HepG2 (cell line): ENCODE results near the gene LRSAM1. TPM values are rescaled to one million over a fixed set of nuclear protein-coding genes. Genes with fewer than 3 reads are reported as not detected.

Source experiments
- ARHGAP35 ChIP-seq: sonication (generic); formaldehyde crosslinking; IDR thresholded peaks from 2 replicates; pipeline ENCODE4 v1.9.0; 2022; ENCODE audit warnings: mild to moderate bottlenecking, inconsistent platforms, moderate library complexity, missing genetic modification reagents, borderline replicate concordance
- CCDC6 ChIP-seq: sonication (generic); formaldehyde crosslinking; IDR thresholded peaks from 2 replicates; pipeline ENCODE4 v1.8.1; 2022; ENCODE audit warnings: mild to moderate bottlenecking, missing genetic modification reagents, moderate library complexity
- EEA1 ChIP-seq: sonication (generic); formaldehyde crosslinking; IDR thresholded peaks from 2 replicates; pipeline ENCODE4 v1.5.1; 2020; ENCODE audit warnings: mild to moderate bottlenecking, missing genetic modification reagents, borderline replicate concordance
- HMG20B ChIP-seq: conservative IDR thresholded peaks from 2 replicates; pipeline ENCODE4 v1.6.1; 2016; ENCODE audit warnings: missing genetic modification reagents, missing compliant biosample characterization
- KAT2B ChIP-seq: fragments of 150-350 bp; IDR thresholded peaks from 2 replicates; pipeline ENCODE4 v1.6.1; 2014; ENCODE audit warnings: low read depth, low read length, borderline replicate concordance
- KDM4B ChIP-seq: sonication (generic); formaldehyde crosslinking; IDR thresholded peaks from 2 replicates; pipeline ENCODE4 v1.4.0; 2020; ENCODE audit warnings: missing genetic modification reagents
- KLF16 ChIP-seq, 2 experiments: sonication (generic) in 1 of 2; formaldehyde crosslinking in 1 of 2; IDR thresholded peaks; 2 replicates each; pipeline versions ENCODE4 v1.6.1 to v1.8.0; 2016 to 2023; ENCODE audit warnings: missing genetic modification reagents in 2 of 2, missing compliant biosample characterization in 1 of 2
- MIER3 ChIP-seq: IDR thresholded peaks from 2 replicates; pipeline ENCODE4 v1.6.1; 2016; ENCODE audit warnings: missing compliant biosample characterization, borderline replicate concordance
- NFIC ChIP-seq: IDR thresholded peaks from 2 replicates; pipeline ENCODE4 v1.6.1; 2012; ENCODE audit warnings: mild to moderate bottlenecking, low read length, inconsistent platforms
- ONECUT2 ChIP-seq: sonication (generic); formaldehyde crosslinking; IDR thresholded peaks from 2 replicates; pipeline ENCODE4 v1.4.0; 2020; ENCODE audit warnings: missing genetic modification reagents
- SATB2 ChIP-seq: sonication (generic); formaldehyde crosslinking; IDR thresholded peaks from 2 replicates; pipeline ENCODE4 v1.5.0; 2020; ENCODE audit warnings: missing genetic modification reagents
- SMARCE1 ChIP-seq: fragments of 450-650 bp; IDR thresholded peaks from 2 replicates; pipeline ENCODE4 v1.6.1; 2017; ENCODE audit warnings: borderline replicate concordance
- STAT5B ChIP-seq: sonication (generic); formaldehyde crosslinking; IDR thresholded peaks from 2 replicates; pipeline ENCODE4 v1.4.0; 2020; ENCODE audit warnings: missing genetic modification reagents
- TAF1 ChIP-seq: sonication (generic); formaldehyde crosslinking; IDR thresholded peaks from 2 replicates; pipeline ENCODE4 v1.4.0; 2020; ENCODE audit warnings: missing genetic modification reagents
- TCF7 ChIP-seq: sonication (generic); IDR thresholded peaks from 2 replicates; pipeline ENCODE4 v1.6.1; 2016; ENCODE audit warnings: antibody characterized with exemption, low read depth
- ZBTB42 ChIP-seq: sonication (generic); formaldehyde crosslinking; IDR thresholded peaks from 2 replicates; pipeline ENCODE4 v1.5.0; 2020; ENCODE audit warnings: mild to moderate bottlenecking, missing genetic modification reagents
- ZNF329 ChIP-seq: sonication (generic); formaldehyde crosslinking; IDR thresholded peaks from 2 replicates; pipeline ENCODE4 v1.9.0; 2021; ENCODE audit warnings: low read depth, mild to moderate bottlenecking, missing genetic modification reagents
- ZNF441 ChIP-seq: sonication (generic); formaldehyde crosslinking; IDR thresholded peaks from 2 replicates; pipeline ENCODE4 v1.7.0; 2021; ENCODE audit warnings: missing genetic modification reagents, borderline replicate concordance
- ZNF552 ChIP-seq: sonication (generic); formaldehyde crosslinking; IDR thresholded peaks from 2 replicates; pipeline ENCODE4 v1.9.0; 2022; ENCODE audit warnings: missing genetic modification reagents, mild to moderate bottlenecking, borderline replicate concordance
- ZNF580 ChIP-seq: IDR thresholded peaks from 2 replicates; pipeline ENCODE4 v1.6.1; 2016; ENCODE audit warnings: low read depth, borderline replicate concordance
- ZNF639 ChIP-seq: conservative IDR thresholded peaks from 2 replicates; pipeline ENCODE4 v1.6.1; 2018; ENCODE audit warnings: missing genetic modification reagents
- ZNF704 ChIP-seq: sonication (generic); formaldehyde crosslinking; IDR thresholded peaks from 2 replicates; pipeline ENCODE4 v1.8.1; 2023; ENCODE audit warnings: mild to moderate bottlenecking, inconsistent platforms, moderate library complexity, missing genetic modification reagents, borderline replicate concordance
- ZNF83 ChIP-seq: sonication (generic); formaldehyde crosslinking; IDR thresholded peaks from 2 replicates; pipeline ENCODE4 v1.4.0; 2020; ENCODE audit warnings: missing genetic modification reagents, mild to moderate bottlenecking, borderline replicate concordance
- ZSCAN29 ChIP-seq: sonication (generic); formaldehyde crosslinking; conservative IDR thresholded peaks from 2 replicates; pipeline ENCODE4 v1.4.0; 2020; ENCODE audit warnings: mild to moderate bottlenecking, missing genetic modification reagents
- polyA plus RNA-seq, 8 experiments: library from polyadenylated mRNA; depleted of rRNA in 3 of 8; stranded (reverse) in 7 of 8; unstranded in 1 of 8; fragments of >200 nt; fragmentation: Illumina TruSeq in 4 of 8; extraction: Trizol in 4 of 8; gene quantifications; 2 replicates each; pipeline versions ENCODE4 v1.2.1 to v1.2.3, GENCODE V29; 2011 to 2016; ENCODE audit warnings: low read depth in 4 of 8, missing spikeins in 1 of 8, mixed read lengths in 1 of 8; ENCODE audit not compliant: insufficient read depth in 1 of 8
- total RNA-seq, 5 experiments: library from RNA; depleted of rRNA; stranded (reverse); fragments of >200 nt; fragmentation: Illumina TruSeq; extraction: Trizol; gene quantifications; 2 replicates each; pipeline ENCODE4 v1.2.3, GENCODE V29; 2016; ENCODE audit warnings: low read depth in 1 of 5
- TF ChIP-seq, protein P1 (sequence below): sonication (generic); formaldehyde crosslinking; IDR thresholded peaks from 2 replicates; pipeline ENCODE4 v1.8.1; 2023; ENCODE audit warnings: mild to moderate bottlenecking, missing genetic modification reagents

Gene LRSAM1
- total and polyA plus RNA-seq, 2 of the 13 experiments (the other 11 are each of a cell fraction or from before 2014, with no cell fraction given) = 8.7 to 10.2 TPM

DNA sequence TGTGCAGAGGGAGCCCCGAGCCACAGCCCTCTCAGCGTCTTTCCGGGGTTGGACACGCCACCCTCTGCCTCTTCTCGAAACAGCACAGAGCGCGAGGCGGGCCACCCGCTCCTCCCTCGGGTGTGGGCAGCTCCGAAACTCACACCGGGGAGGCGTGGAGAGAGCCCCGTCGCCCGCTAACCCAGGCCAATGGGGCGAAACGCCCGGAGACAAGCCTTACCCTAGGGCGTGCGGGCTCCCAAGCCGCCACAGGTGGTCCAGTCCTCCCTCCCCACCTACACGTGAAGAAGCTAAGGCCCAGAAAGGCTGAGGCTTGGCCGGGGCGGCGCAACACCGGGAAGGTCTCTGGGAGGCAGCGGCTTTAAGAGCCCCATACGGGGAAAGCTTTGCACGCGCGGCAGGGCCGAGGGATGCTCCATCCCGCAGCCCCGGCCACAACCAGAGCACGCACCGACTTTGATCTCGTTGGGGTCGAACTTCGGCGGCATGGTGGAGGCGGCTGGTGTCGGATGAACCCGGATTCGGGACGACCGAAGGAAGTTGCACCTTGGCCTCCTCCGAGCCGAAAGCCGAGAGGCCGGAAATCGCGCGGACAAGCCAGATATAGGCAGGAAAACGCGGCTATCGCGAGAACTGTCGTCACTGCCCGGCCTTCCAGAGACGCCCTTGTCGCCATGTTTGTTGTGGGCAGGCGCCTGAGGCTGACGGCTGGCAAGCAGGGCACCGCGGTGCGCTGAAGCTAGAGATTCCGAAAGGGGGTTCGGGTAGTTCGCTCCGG, at the start of gene LRSAM1, which contains the start of gene RPL12 (continued):
- TF ChIP-seq, protein P1, sequence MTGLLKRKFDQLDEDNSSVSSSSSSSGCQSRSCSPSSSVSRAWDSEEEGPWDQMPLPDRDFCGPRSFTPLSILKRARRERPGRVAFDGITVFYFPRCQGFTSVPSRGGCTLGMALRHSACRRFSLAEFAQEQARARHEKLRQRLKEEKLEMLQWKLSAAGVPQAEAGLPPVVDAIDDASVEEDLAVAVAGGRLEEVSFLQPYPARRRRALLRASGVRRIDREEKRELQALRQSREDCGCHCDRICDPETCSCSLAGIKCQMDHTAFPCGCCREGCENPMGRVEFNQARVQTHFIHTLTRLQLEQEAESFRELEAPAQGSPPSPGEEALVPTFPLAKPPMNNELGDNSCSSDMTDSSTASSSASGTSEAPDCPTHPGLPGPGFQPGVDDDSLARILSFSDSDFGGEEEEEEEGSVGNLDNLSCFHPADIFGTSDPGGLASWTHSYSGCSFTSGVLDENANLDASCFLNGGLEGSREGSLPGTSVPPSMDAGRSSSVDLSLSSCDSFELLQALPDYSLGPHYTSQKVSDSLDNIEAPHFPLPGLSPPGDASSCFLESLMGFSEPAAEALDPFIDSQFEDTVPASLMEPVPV (CRISPR knock-in tag) = peak; percentile 61
- TF ChIP-seq NFIC (peak; percentile 23; the same call in 1 of the 2 replicates), SMARCE1 (no peak), ZNF639 (peak; percentile 80), ONECUT2 (CRISPR knock-in tag) (no peak), ZSCAN29 (CRISPR knock-in tag) (peak; percentile 91; the same call in 1 of the 2 replicates), KAT2B (no peak), ZNF329 (CRISPR knock-in tag) (no peak; the same call in 1 of the 2 replicates), EEA1 (CRISPR knock-in tag) (peak; percentile 52; the same call in 1 of the 2 replicates), KLF16 (CRISPR knock-in tag; IDR thresholded peaks at IDR 0.05) (peak in 1 of 2 experiments; percentile 73; a peak in 2 of 4 replicates), ZNF441 (peak; percentile 81; the same call in 1 of the 2 replicates), ARHGAP35 (CRISPR knock-in tag) (peak; percentile 46; the same call in 1 of the 2 replicates), ZNF83 (CRISPR knock-in tag) (no peak), STAT5B (CRISPR knock-in tag) (no peak), TAF1 (CRISPR knock-in tag) (peak; percentile 98), ZNF580 (CRISPR knock-in tag) (peak; percentile 65; the same call in 1 of the 2 replicates), KDM4B (CRISPR knock-in tag) (no peak), TCF7 (no peak), SATB2 (CRISPR knock-in tag) (peak; percentile 64; the same call in 1 of the 2 replicates), ZNF704 (peak; percentile 82), ZNF552 (CRISPR knock-in tag) (peak; percentile 44; the same call in 1 of the 2 replicates), MIER3 (peak; percentile 55; the same call in 1 of the 2 replicates), ZBTB42 (CRISPR knock-in tag) (0 out of 2 replicates have a peak, but pooled peaks have one; percentile 56), HMG20B (CRISPR knock-in tag) (no peak), CCDC6 (CRISPR knock-in tag) (peak; percentile 79; the same call in 1 of the 2 replicates)
